Esophagus squamous epithelium (tissue), 5 donors: ENCODE results near the gene MTIF2. TPM values are rescaled to one million over a fixed set of nuclear protein-coding genes. Genes with fewer than 3 reads are reported as not detected.
A peak's percentile ranks its signal among the peaks of the same experiment; 100 is the strongest.

Source experiments
- DNase-seq: peaks from one replicate; lab custom pipeline; 2025; lab: John Stamatoyannopoulos, UW
- H3K27ac ChIP-seq, 4 donors: fragments of 200-600 bp; sonication (generic); one replicate each; pipeline ENCODE4 v1.5.1; 2016 to 2019; ENCODE audit warnings: mild to moderate bottlenecking in 1 of 4
- H3K27me3 ChIP-seq, 4 donors: fragments of 200-600 bp; sonication (generic); 1 replicate in 3 of 4; 2 replicates in 1 of 4; pipeline versions ENCODE4 v1.5.1 to v1.6.0; 2017 to 2021; ENCODE audit warnings: antibody characterized with exemption in 1 of 4
- H3K36me3 ChIP-seq, 3 donors: fragments of 200-600 bp; sonication (generic); one replicate each; pipeline ENCODE4 v1.5.1; 2016 to 2019
- H3K4me1 ChIP-seq, 3 donors: fragments of 200-600 bp; sonication (generic); one replicate each; pipeline ENCODE4 v1.5.1; 2017 to 2019
- H3K4me3 ChIP-seq, 4 donors: fragments of 200-600 bp; sonication (generic); 1 replicate in 3 of 4; 2 replicates in 1 of 4; pipeline ENCODE4 v1.5.1; 2016 to 2019; ENCODE audit warnings: mild to moderate bottlenecking in 2 of 4, moderate library complexity in 1 of 4
- H3K9me3 ChIP-seq, 3 donors: fragments of 200-600 bp; sonication (generic); one replicate each; pipeline ENCODE4 v1.5.1; 2016 to 2019
- POLR2A ChIP-seq, 4 donors: fragments of 450-650 bp; IDR thresholded peaks; one replicate each; pipeline ENCODE4 v1.6.1; 2017; ENCODE audit warnings: antibody characterized with exemption in 4 of 4, mild to moderate bottlenecking in 4 of 4, moderate library complexity in 3 of 4
- WGBS, 2 donors: methylation state at CpG; one replicate each; pipeline ENCODE4 v1.1.5; 2018; 5-methylcytosine and 5-hydroxymethylcytosine counted together
- intact Hi-C: fragments of 100-400 bp; cut with DNase I; formaldehyde crosslinking; loops from one replicate; pipeline ENCODE4 v1.15.0; 2022
- total RNA-seq, 4 donors: library from RNA; depleted of rRNA; stranded (reverse); fragments of >200 nt; gene quantifications; one replicate each; pipeline ENCODE4 v1.1.0, GENCODE V29; 2016
- TF ChIP-seq, protein P1 (sequence below), 6 experiments: fragments of 450-650 bp in 4 of 6; fragments of 200-600 bp in 2 of 6; sonication (generic) in 2 of 6; IDR thresholded peaks; one replicate each; pipeline ENCODE4 v1.5.1; 2016 to 2019; ENCODE audit warnings: antibody characterized with exemption in 6 of 6, mild to moderate bottlenecking in 4 of 6, moderate library complexity in 4 of 6
- donor health status: DM: yes; HTN: yes; CAD: no.

The MTIF2 gene, protein sequence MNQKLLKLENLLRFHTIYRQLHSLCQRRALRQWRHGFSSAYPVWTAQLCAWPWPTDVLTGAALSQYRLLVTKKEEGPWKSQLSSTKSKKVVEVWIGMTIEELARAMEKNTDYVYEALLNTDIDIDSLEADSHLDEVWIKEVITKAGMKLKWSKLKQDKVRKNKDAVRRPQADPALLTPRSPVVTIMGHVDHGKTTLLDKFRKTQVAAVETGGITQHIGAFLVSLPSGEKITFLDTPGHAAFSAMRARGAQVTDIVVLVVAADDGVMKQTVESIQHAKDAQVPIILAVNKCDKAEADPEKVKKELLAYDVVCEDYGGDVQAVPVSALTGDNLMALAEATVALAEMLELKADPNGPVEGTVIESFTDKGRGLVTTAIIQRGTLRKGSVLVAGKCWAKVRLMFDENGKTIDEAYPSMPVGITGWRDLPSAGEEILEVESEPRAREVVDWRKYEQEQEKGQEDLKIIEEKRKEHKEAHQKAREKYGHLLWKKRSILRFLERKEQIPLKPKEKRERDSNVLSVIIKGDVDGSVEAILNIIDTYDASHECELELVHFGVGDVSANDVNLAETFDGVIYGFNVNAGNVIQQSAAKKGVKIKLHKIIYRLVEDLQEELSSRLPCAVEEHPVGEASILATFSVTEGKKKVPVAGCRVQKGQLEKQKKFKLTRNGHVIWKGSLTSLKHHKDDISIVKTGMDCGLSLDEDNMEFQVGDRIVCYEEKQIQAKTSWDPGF
- total RNA-seq, result 10 to 100 TPM; 13.8 to 28.9 (median 24.4) TPM

GRCh38 chr2:55268907-55269644 lies at the start of gene MTIF2:
TSS of gene MTIF2 (minus strand) at chr2:55269231. CDS start at chr2:55263858, 5,373 bp downstream.
- Histone ChIP-seq H3K27me3 (no peaks in the 10 kb centered on the region), H3K36me3 (peaks cover 0 to 34% (median 0%) of the 10 kb centered on the region in 3 donors), H3K27ac (peak within 1 kb of the TSS; percentile 84 to 95 (median 91)), H3K4me1 (peaks cover 0 to 20% (median 13%) of the 10 kb centered on the region in 3 donors), H3K4me3 (peak within 1 kb of the TSS; percentile 67 to 92 (median 74)), H3K9me3 (no peaks in the 10 kb centered on the region)
- TF ChIP-seq, protein P1, sequence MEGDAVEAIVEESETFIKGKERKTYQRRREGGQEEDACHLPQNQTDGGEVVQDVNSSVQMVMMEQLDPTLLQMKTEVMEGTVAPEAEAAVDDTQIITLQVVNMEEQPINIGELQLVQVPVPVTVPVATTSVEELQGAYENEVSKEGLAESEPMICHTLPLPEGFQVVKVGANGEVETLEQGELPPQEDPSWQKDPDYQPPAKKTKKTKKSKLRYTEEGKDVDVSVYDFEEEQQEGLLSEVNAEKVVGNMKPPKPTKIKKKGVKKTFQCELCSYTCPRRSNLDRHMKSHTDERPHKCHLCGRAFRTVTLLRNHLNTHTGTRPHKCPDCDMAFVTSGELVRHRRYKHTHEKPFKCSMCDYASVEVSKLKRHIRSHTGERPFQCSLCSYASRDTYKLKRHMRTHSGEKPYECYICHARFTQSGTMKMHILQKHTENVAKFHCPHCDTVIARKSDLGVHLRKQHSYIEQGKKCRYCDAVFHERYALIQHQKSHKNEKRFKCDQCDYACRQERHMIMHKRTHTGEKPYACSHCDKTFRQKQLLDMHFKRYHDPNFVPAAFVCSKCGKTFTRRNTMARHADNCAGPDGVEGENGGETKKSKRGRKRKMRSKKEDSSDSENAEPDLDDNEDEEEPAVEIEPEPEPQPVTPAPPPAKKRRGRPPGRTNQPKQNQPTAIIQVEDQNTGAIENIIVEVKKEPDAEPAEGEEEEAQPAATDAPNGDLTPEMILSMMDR (IDR thresholded peaks at IDR 0.05), result peak in 3 of 6 experiments; percentile 10 to 29 (median 24)
- TF ChIP-seq POLR2A (IDR thresholded peaks at IDR 0.05), result peak in 3 of 4 donors; percentile 35 to 48 (median 37)
- 1% methylated on average over 24 to 40 of the region's 43 CpGs for WGBS, 2 donors
- intact Hi-C loops, result no loop called here
- peak; percentile 63 for DNase-seq

GRCh38 chr2:55314985-55315384 lies 46.0 kb upstream of the MTIF2 start:
- intact Hi-C loops, result no loop called here
- no peak overlapping the region for H3K4me3 ChIP-seq
- H3K27ac ChIP-seq, result no peak overlapping the region
- peaks cover 0 to 54% (median 0%) of the 10 kb centered on the region in 3 donors for H3K36me3 ChIP-seq
- H3K27me3 ChIP-seq, result no peaks in the 10 kb centered on the region
- no peak for DNase-seq
- 92 to 100% methylated on average over 1 of the region's 1 CpG for WGBS, 2 donors
- H3K9me3 ChIP-seq, result no peaks in the 10 kb centered on the region
- no peaks in the 10 kb centered on the region for H3K4me1 ChIP-seq
- TF ChIP-seq POLR2A (IDR thresholded peaks at IDR 0.05), result no peak
- TF ChIP-seq, protein P1 (IDR thresholded peaks at IDR 0.05), result no peak

DNA sequence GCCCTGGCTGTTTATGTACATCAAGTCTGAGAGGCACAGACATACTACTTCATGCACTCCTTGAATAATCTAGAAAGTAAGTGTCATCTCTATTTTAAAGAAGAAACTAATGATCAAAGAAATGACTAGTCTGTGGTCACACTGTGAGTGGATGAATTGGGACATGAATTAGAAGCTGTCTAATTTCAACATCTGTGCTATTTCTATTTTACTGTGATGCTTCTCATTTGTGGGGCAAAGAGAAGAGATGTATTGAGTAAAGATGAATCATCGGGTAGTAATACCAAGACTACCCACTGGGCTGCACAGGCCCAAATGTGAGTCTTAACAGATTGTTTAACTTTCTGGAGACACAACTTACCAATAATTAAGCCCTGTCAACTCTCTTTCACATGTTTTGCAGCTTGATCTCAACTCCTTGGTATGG lies 42.4 kb upstream of the MTIF2 start:
- WGBS, 2 donors, result 71 to 83% methylated on average over 1 of the region's 1 CpG
- no peaks in the 10 kb centered on the region for H3K4me1 ChIP-seq
- no peaks in the 10 kb centered on the region for H3K9me3 ChIP-seq
- H3K36me3 ChIP-seq, result peaks cover 0 to 47% (median 0%) of the 10 kb centered on the region in 3 donors
- no peak for TF ChIP-seq POLR2A (IDR thresholded peaks at IDR 0.05)
- TF ChIP-seq, protein P1 (IDR thresholded peaks at IDR 0.05), result peak in 1 of 6 experiments; percentile 38
- no peak overlapping the region for H3K27ac ChIP-seq
- H3K4me3 ChIP-seq, result no peak overlapping the region
- no peaks in the 10 kb centered on the region for H3K27me3 ChIP-seq
- intact Hi-C loops, result no loop called here
- no peak for DNase-seq

- no peak for DNase-seq
- TF ChIP-seq POLR2A (IDR thresholded peaks at IDR 0.05), result no peak
- TF ChIP-seq, protein P1 (IDR thresholded peaks at IDR 0.05), result no peak
- intact Hi-C loops, result no loop called here
- Histone ChIP-seq H3K9me3 (no peaks in the 10 kb centered on the region), H3K27me3 (no peaks in the 10 kb centered on the region), H3K4me3 (no peak overlapping the region), H3K27ac (no peak overlapping the region), H3K36me3 (peaks cover 0 to 38% (median 0%) of the 10 kb centered on the region in 3 donors), H3K4me1 (no peaks in the 10 kb centered on the region)
- 46 to 57% methylated on average over 2 of the region's 2 CpGs for whole genome bisulfite sequencing, 2 donors
Observed at GRCh38 chr2:55309446-55309845, 40.4 kb upstream of the MTIF2 start.
